A549 treated with AZD2906 at 1 μM for 4 hours (cell line): ENCODE results near the gene IL17REL. TPM values are rescaled to one million over a fixed set of nuclear protein-coding genes. Genes with fewer than 3 reads are reported as not detected.

Source experiments
- total RNA-seq: library from RNA; stranded (reverse); fragments of 200-300 nt; extraction: Qiagen RNA extraction; gene quantifications from 5 replicates; pipeline ENCODE4 v1.2.3, GENCODE V29; 2022

The IL17REL gene
- total RNA-seq = 0.02 to 0.08 TPM (median 0.04 TPM) in 5 replicates

DNA sequence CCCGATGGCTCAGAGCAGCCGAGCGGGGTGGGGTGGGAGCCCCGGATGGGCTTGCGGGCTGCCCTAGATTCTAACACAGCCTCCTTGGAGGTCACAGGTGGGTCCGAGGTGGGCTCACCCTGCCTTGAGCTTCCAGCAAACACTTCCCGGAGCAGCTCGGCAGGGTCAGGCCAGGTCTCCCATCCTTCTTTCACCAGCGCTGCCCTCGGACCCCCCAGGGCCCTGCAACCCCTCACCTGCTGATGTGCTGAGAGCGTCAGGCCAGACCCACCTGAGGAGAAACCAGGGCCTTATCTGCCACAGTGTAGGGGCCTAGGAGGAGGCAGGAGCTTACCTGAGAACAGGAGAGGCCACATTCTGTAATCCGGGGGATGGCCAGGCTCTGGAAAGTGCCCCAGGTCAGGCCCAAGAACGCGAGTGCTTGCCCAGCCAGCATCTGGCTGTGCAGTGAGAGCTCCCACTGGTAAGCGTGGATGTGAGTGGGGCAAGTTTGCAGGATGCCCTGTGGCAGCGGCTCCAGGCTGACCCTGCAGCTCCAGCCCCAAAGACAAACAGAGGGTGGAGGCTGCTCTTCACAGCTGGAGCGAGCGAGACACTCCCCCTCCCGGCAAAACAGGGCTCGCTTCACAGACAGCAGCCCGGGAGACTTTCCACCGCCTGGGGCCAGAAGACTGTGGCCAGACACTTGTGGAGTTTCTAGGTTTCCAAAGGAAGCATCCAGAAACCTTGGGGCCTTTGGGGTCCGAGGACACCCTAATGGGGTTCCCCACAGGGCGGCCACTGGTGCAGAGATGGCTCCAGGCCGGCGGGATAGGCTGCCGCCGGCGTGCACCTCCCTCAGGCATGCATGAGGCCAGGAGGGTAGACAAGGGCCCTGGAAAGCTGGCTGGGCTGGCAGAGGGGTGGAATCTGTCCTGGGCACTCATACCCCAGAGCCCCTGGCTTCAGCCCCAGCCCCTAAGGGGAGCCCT lies at the start of gene IL17REL:
Gene IL17REL (minus strand): TSS at position 555 of the 971 bp plus-strand sequence. CDS start 119 bp downstream, at position 436.

GRCh38 chr22:50058061-50058905 lies 45.7 kb upstream of the IL17REL start, which contains the start of gene TTLL8:
Gene TTLL8, minus strand, starts transcription at chr22:50058298.

GRCh38 chr22:49960159-49961004 lies 52.2 kb downstream of the IL17REL start, which contains the start of gene PIM3:
Gene PIM3, plus strand, starts transcription at chr22:49960772. Its CDS starts 176 bp downstream, at chr22:49960948.

Other genes starting within 250 kb of the IL17REL start
- 14.6 to 16.6 TPM (median 15.6 TPM) in 5 replicates for gene BRD1, start 184.9 kb downstream of the IL17REL start, total RNA-seq
- 9.8 to 12.9 TPM (median 11.5 TPM) in 5 replicates for gene ZBED4, start 158.9 kb downstream of the IL17REL start, total RNA-seq
- 7.0 to 12.4 TPM (median 10.7 TPM) in 5 replicates for gene ALG12, start 94.3 kb downstream of the IL17REL start, total RNA-seq
- gene CRELD2, start 94.1 kb downstream of the IL17REL start, total RNA-seq = 21.8 to 33.6 TPM (median 29.0 TPM) in 5 replicates
- 50.2 to 87.4 TPM (median 85.3 TPM) in 5 replicates for gene PIM3, start 52.0 kb downstream of the IL17REL start, total RNA-seq
- not detected in 5 replicates for gene TTLL8, start 45.5 kb upstream of the IL17REL start, total RNA-seq
- gene MLC1, start 72.7 kb upstream of the IL17REL start, total RNA-seq = 0.02 to 0.06 TPM (median 0.06 TPM) in 3 of 5 replicates, not detected in the others
- not detected in 5 replicates for gene MOV10L1, start 77.2 kb upstream of the IL17REL start, total RNA-seq
- gene PANX2, start 158.0 kb upstream of the IL17REL start, total RNA-seq = 5.3 to 6.6 TPM (median 5.8 TPM) in 5 replicates
- 23.2 to 37.9 TPM (median 34.9 TPM) in 5 replicates for gene TRABD, start 173.1 kb upstream of the IL17REL start, total RNA-seq
- gene SELENOO, start 188.2 kb upstream of the IL17REL start, total RNA-seq = 12.7 to 20.2 TPM (median 19.4 TPM) in 5 replicates
- gene TUBGCP6, start 232.3 kb upstream of the IL17REL start, total RNA-seq = 5.6 to 12.2 TPM (median 9.3 TPM) in 5 replicates
- 6.4 to 12.9 TPM (median 10.2 TPM) in 5 replicates for gene HDAC10, start 238.5 kb upstream of the IL17REL start, total RNA-seq
- gene MAPK12, start 248.9 kb upstream of the IL17REL start, total RNA-seq = 18.5 to 29.4 TPM (median 25.3 TPM) in 5 replicates